Measurements from ENCODE around the gene RNF32.
"Not testable (repeated sequence)": the region's sequence is repeated elsewhere in the genome, so short reads cannot be mapped to it uniquely, and the experiment has no call there.

Gene RNF32

GRCh38 chr7:156614434-156615264, 25.9 kb upstream of the RNF32 start:
- DNase-seq (ENCODE audit: low read depth in 2 of 2), result no peak

GRCh38 chr7:156616269-156617202, 24.0 kb upstream of the RNF32 start:
- DNase-seq (ENCODE audit: low read depth in 2 of 2), result no peak

- no peak for DNase-seq (ENCODE audit: low read depth in 2 of 2)
Observed at GRCh38 chr7:156617215-156617614, 23.4 kb upstream of the RNF32 start.

GRCh38 chr7:156618078-156618779, 22.3 kb upstream of the RNF32 start:
- DNase-seq (ENCODE audit: low read depth in 2 of 2), result no peak

- no peak for DNase-seq (ENCODE audit: low read depth in 2 of 2)
Observed at GRCh38 chr7:156618780-156619367, 21.7 kb upstream of the RNF32 start.

- not testable (repeated sequence) for DNase-seq (ENCODE audit: low read depth in 2 of 2)
Observed at GRCh38 chr7:156619488-156620290, 20.9 kb upstream of the RNF32 start.

GRCh38 chr7:156620291-156620675, 20.3 kb upstream of the RNF32 start:
- DNase-seq (ENCODE audit: low read depth in 2 of 2), result no peak

- no peak for DNase-seq (ENCODE audit: low read depth in 2 of 2)
Observed at GRCh38 chr7:156621652-156622051, 18.9 kb upstream of the RNF32 start.

- no peak for DNase-seq (ENCODE audit: low read depth in 2 of 2)
Observed at GRCh38 chr7:156625580-156625979, 15.0 kb upstream of the RNF32 start.

- no peak for DNase-seq (ENCODE audit: low read depth in 2 of 2)
Observed at GRCh38 chr7:156626220-156626895, 14.2 kb upstream of the RNF32 start.

GRCh38 chr7:156628562-156628961, 12.0 kb upstream of the RNF32 start:
- DNase-seq (ENCODE audit: low read depth in 2 of 2), result no peak

- no peak for DNase-seq (ENCODE audit: low read depth in 2 of 2)
Observed at GRCh38 chr7:156629873-156630272, 10.7 kb upstream of the RNF32 start.

GRCh38 chr7:156634117-156634516, 6.5 kb upstream of the RNF32 start:
- no peak for DNase-seq (ENCODE audit: low read depth in 2 of 2)

- no peak for DNase-seq (ENCODE audit: low read depth in 2 of 2)
Observed at GRCh38 chr7:156635529-156636385, 4.8 kb upstream of the RNF32 start.

- not testable (repeated sequence) for DNase-seq (ENCODE audit: low read depth in 2 of 2)
Observed at GRCh38 chr7:156637093-156637492, 3.5 kb upstream of the RNF32 start.

- no peak for DNase-seq (ENCODE audit: low read depth in 2 of 2)
Observed at GRCh38 chr7:156638443-156639077, 2.0 kb upstream of the RNF32 start.

GRCh38 chr7:156639426-156640256, 933 bp upstream of the RNF32 start:
- DNase-seq (ENCODE audit: low read depth in 2 of 2), result no peak

- peak in 1 of 2 donors; percentile 31 for DNase-seq (ENCODE audit: low read depth in 2 of 2)
Observed at GRCh38 chr7:156640949-156641485, 443 bp downstream of the RNF32 start.
